HepG2 (cell line): ENCODE data around the gene NEMF. TPM values are rescaled to one million over a fixed set of nuclear protein-coding genes. Genes with fewer than 3 reads are reported as not detected.

Source experiments
- ATF3 ChIP-seq: sonication (generic); formaldehyde crosslinking; IDR thresholded peaks from 2 replicates; pipeline ENCODE4 v1.4.0; 2020; ENCODE audit warnings: missing genetic modification reagents
- CREM ChIP-seq, 2 experiments: sonication (generic) in 1 of 2; formaldehyde crosslinking in 1 of 2; IDR thresholded peaks; 2 replicates each; pipeline versions ENCODE4 v1.4.0 to v1.6.1; 2016 to 2020; ENCODE audit warnings: antibody characterized with exemption in 1 of 2, mild to moderate bottlenecking in 1 of 2, missing genetic modification reagents in 1 of 2
- EEA1 ChIP-seq: sonication (generic); formaldehyde crosslinking; IDR thresholded peaks from 2 replicates; pipeline ENCODE4 v1.5.1; 2020; ENCODE audit warnings: mild to moderate bottlenecking, missing genetic modification reagents, borderline replicate concordance
- ELF3 ChIP-seq: IDR thresholded peaks from 2 replicates; pipeline ENCODE4 v1.6.1; 2016; ENCODE audit warnings: missing genetic modification reagents, missing compliant biosample characterization
- EZH2 ChIP-seq: conservative IDR thresholded peaks from 2 replicates; pipeline ENCODE4 v1.6.1; 2012; ENCODE audit warnings: mild to moderate bottlenecking, low read depth, low read length, moderate library complexity
- HES4 ChIP-seq: sonication (generic); formaldehyde crosslinking; IDR thresholded peaks from 2 replicates; pipeline ENCODE4 v1.9.0; 2021; ENCODE audit warnings: mild to moderate bottlenecking, missing genetic modification reagents, borderline replicate concordance
- HHEX ChIP-seq: IDR thresholded peaks from 2 replicates; pipeline ENCODE4 v1.6.1; 2016; ENCODE audit warnings: control low read depth
- IRF2 ChIP-seq: IDR thresholded peaks from 2 replicates; pipeline ENCODE4 v1.6.1; 2018; ENCODE audit warnings: missing genetic modification reagents, missing compliant biosample characterization
- ISL2 ChIP-seq: sonication (generic); formaldehyde crosslinking; IDR thresholded peaks from 2 replicates; pipeline ENCODE4 v1.5.0; 2020; ENCODE audit warnings: missing genetic modification reagents
- KLF6 ChIP-seq: IDR thresholded peaks from 2 replicates; pipeline ENCODE4 v1.8.0; 2016; ENCODE audit warnings: missing biosample characterization, missing genetic modification reagents
- NR2C2 ChIP-seq: sonication (generic); formaldehyde crosslinking; IDR thresholded peaks from 2 replicates; pipeline ENCODE4 v1.4.0; 2020; ENCODE audit warnings: missing genetic modification reagents, mild to moderate bottlenecking, moderate library complexity, borderline replicate concordance
- POGZ ChIP-seq: sonication (generic); formaldehyde crosslinking; IDR thresholded peaks from 2 replicates; pipeline ENCODE4 v1.4.0; 2020; ENCODE audit warnings: mild to moderate bottlenecking, missing genetic modification reagents
- TBP ChIP-seq: sonication (generic); formaldehyde crosslinking; IDR thresholded peaks from 2 replicates; pipeline ENCODE4 v1.5.0; 2020; ENCODE audit warnings: missing genetic modification reagents
- ZC3H4 ChIP-seq: sonication (generic); formaldehyde crosslinking; IDR thresholded peaks from 2 replicates; pipeline ENCODE4 v1.4.0; 2020; ENCODE audit warnings: missing genetic modification reagents, borderline replicate concordance
- ZNF138 ChIP-seq: sonication (generic); formaldehyde crosslinking; IDR thresholded peaks from 2 replicates; pipeline ENCODE4 v1.5.0; 2020; ENCODE audit warnings: mild to moderate bottlenecking, low read depth, missing genetic modification reagents
- ZNF414 ChIP-seq: sonication (generic); formaldehyde crosslinking; IDR thresholded peaks from 2 replicates; pipeline ENCODE4 v1.5.0; 2020; ENCODE audit warnings: missing genetic modification reagents
- ZNF451 ChIP-seq: sonication (generic); formaldehyde crosslinking; IDR thresholded peaks from 2 replicates; pipeline ENCODE4 v1.5.0; 2020; ENCODE audit warnings: mild to moderate bottlenecking, missing genetic modification reagents
- ZNF792 ChIP-seq: IDR thresholded peaks from 2 replicates; pipeline ENCODE4 v1.6.1; 2016
- ZZZ3 ChIP-seq: sonication (generic); formaldehyde crosslinking; IDR thresholded peaks from 2 replicates; pipeline ENCODE4 v1.4.0; 2020; ENCODE audit warnings: missing genetic modification reagents, mild to moderate bottlenecking, borderline replicate concordance
- polyA plus RNA-seq, 8 experiments: library from polyadenylated mRNA; depleted of rRNA in 3 of 8; stranded (reverse) in 7 of 8; unstranded in 1 of 8; fragments of >200 nt; fragmentation: Illumina TruSeq in 4 of 8; extraction: Trizol in 4 of 8; gene quantifications; 2 replicates each; pipeline versions ENCODE4 v1.2.1 to v1.2.3, GENCODE V29; 2011 to 2016; ENCODE audit warnings: low read depth in 4 of 8, missing spikeins in 1 of 8, mixed read lengths in 1 of 8; ENCODE audit not compliant: insufficient read depth in 1 of 8
- total RNA-seq, 5 experiments: library from RNA; depleted of rRNA; stranded (reverse); fragments of >200 nt; fragmentation: Illumina TruSeq; extraction: Trizol; gene quantifications; 2 replicates each; pipeline ENCODE4 v1.2.3, GENCODE V29; 2016; ENCODE audit warnings: low read depth in 1 of 5
- TF ChIP-seq, protein P1 (sequence below): sonication (generic); formaldehyde crosslinking; IDR thresholded peaks from 2 replicates; pipeline ENCODE4 v1.5.0; 2020; ENCODE audit warnings: missing genetic modification reagents
- TF ChIP-seq, protein P2 (sequence below): sonication (generic); formaldehyde crosslinking; IDR thresholded peaks from 2 replicates; pipeline ENCODE4 v1.4.0; 2020; ENCODE audit warnings: mild to moderate bottlenecking, missing genetic modification reagents, borderline replicate concordance
- TF ChIP-seq, protein P3 (sequence below): sonication (generic); formaldehyde crosslinking; IDR thresholded peaks from 2 replicates; pipeline ENCODE4 v1.5.1; 2020; ENCODE audit warnings: mild to moderate bottlenecking, missing genetic modification reagents

The NEMF gene
- total and polyA plus RNA-seq, 2 of the 13 experiments (the other 11 are each of a cell fraction or from before 2014, with no cell fraction given) = 21.3 to 57.9 TPM

- TF ChIP-seq NR2C2 (peak; percentile 49; the same call in 1 of the 2 replicates), HHEX (CRISPR knock-in tag) (no peak), ISL2 (CRISPR knock-in tag) (peak; percentile 33; the same call in 1 of the 2 replicates), EZH2 (no peak), ZNF138 (CRISPR knock-in tag) (peak; percentile 80; the same call in 1 of the 2 replicates), CREM (IDR thresholded peaks at IDR 0.05) (peak; percentile 66; the same call in 1 of the 2 replicates), CREM (CRISPR knock-in tag; IDR thresholded peaks at IDR 0.05) (no peak), TBP (no peak), IRF2 (CRISPR knock-in tag) (peak; percentile 71; the same call in 1 of the 2 replicates), ATF3 (CRISPR knock-in tag) (no peak), ZNF792 (peak; percentile 63), ZNF414 (no peak), ZNF451 (CRISPR knock-in tag) (peak; percentile 55), HES4 (CRISPR knock-in tag) (peak; percentile 90), ELF3 (CRISPR knock-in tag) (peak; percentile 86), ZZZ3 (CRISPR knock-in tag) (no peak; the same call in 1 of the 2 replicates), ZC3H4 (no peak), POGZ (peak; percentile 58), KLF6 (peak; percentile 78), EEA1 (CRISPR knock-in tag) (no peak)
- TF ChIP-seq, protein P1, sequence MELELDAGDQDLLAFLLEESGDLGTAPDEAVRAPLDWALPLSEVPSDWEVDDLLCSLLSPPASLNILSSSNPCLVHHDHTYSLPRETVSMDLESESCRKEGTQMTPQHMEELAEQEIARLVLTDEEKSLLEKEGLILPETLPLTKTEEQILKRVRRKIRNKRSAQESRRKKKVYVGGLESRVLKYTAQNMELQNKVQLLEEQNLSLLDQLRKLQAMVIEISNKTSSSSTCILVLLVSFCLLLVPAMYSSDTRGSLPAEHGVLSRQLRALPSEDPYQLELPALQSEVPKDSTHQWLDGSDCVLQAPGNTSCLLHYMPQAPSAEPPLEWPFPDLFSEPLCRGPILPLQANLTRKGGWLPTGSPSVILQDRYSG (CRISPR knock-in tag) = no peak
- TF ChIP-seq, protein P2, sequence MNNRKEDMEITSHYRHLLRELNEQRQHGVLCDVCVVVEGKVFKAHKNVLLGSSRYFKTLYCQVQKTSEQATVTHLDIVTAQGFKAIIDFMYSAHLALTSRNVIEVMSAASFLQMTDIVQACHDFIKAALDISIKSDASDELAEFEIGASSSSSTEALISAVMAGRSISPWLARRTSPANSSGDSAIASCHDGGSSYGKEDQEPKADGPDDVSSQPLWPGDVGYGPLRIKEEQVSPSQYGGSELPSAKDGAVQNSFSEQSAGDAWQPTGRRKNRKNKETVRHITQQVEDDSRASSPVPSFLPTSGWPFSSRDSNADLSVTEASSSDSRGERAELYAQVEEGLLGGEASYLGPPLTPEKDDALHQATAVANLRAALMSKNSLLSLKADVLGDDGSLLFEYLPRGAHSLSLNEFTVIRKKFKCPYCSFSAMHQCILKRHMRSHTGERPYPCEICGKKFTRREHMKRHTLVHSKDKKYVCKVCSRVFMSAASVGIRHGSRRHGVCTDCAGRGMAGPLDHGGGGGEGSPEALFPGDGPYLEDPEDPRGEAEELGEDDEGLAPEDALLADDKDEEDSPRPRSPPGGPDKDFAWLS (CRISPR knock-in tag) = no peak
- TF ChIP-seq, protein P3, sequence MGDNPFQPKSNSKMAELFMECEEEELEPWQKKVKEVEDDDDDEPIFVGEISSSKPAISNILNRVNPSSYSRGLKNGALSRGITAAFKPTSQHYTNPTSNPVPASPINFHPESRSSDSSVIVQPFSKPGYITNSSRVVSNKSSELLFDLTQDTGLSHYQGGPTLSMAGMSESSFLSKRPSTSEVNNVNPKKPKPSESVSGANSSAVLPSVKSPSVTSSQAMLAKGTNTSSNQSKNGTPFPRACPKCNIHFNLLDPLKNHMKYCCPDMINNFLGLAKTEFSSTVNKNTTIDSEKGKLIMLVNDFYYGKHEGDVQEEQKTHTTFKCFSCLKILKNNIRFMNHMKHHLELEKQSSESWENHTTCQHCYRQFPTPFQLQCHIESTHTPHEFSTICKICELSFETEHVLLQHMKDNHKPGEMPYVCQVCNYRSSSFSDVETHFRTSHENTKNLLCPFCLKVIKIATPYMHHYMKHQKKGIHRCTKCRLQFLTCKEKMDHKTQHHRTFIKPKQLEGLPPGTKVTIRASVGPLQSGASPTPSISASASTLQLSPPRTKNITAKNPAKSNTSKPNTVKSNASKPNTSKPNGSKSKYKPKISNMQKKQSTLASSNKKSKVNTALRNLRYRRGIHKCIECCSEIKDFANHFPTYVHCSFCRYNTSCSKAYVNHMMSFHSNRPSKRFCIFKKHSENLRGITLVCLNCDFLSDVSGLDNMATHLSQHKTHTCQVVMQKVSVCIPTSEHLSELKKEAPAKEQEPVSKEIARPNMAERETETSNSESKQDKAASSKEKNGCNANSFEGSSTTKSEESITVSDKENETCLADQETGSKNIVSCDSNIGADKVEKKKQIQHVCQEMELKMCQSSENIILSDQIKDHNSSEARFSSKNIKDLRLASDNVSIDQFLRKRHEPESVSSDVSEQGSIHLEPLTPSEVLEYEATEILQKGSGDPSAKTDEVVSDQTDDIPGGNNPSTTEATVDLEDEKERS (CRISPR knock-in tag) = 0 out of 2 replicates have a peak, but pooled peaks have one; percentile 11
Measured at GRCh38 chr14:49852301-49853157, at the start of gene NEMF (continued).
